Prostate gland (tissue), 2 donors: ENCODE measurements around the gene FOXD2.

Experiments used
- CTCF ChIP-seq, 4 experiments: fragments of 200-600 bp in 2 of 4; fragments of 450-650 bp in 2 of 4; sonication (generic) in 2 of 4; IDR thresholded peaks; 1 replicate in 3 of 4; 2 replicates in 1 of 4; pipeline ENCODE4 v1.5.1; 2016 to 2019; ENCODE audit warnings: antibody characterized with exemption in 4 of 4, mild to moderate bottlenecking in 2 of 4, moderate library complexity in 2 of 4
- POLR2A ChIP-seq: fragments of 450-650 bp; IDR thresholded peaks from one replicate; pipeline ENCODE4 v1.6.1; 2016; ENCODE audit warnings: antibody characterized with exemption, mild to moderate bottlenecking
- POLR2AphosphoS5 ChIP-seq: sonication (generic); formaldehyde crosslinking; IDR thresholded peaks from one replicate; pipeline ENCODE4 v1.6.1; 2017; ENCODE audit warnings: antibody characterized with exemption

GRCh38 chr1:47433037-47433421, 4.8 kb upstream of the FOXD2 start:
- TF ChIP-seq POLR2A (no peak), CTCF (IDR thresholded peaks at IDR 0.05) (no peak), POLR2AphosphoS5 (no peak)
